PC-9 (cell line): ENCODE results near the gene PTK6. TPM values are rescaled to one million over a fixed set of nuclear protein-coding genes. Genes with fewer than 3 reads are reported as not detected.

Experiments
- BruUV-seq: library from RNA; stranded (reverse); fragments of 400-500 nt; replicated peaks from 2 replicates; lab custom pipeline; 2021; lab: Mats Ljungman, UMichigan
- CTCF ChIA-PET: fragments of 300-600 bp; sonication (Branson Sonifier 250); formaldehyde crosslinking; loops from one replicate; lab custom pipeline; 2022; ENCODE audit warnings: antibody characterized with exemption; lab: Charles Lee
- POLR2A ChIA-PET: fragments of 300-600 bp; sonication (Branson Sonifier 250); formaldehyde crosslinking; loops from one replicate; lab custom pipeline; 2022; ENCODE audit warnings: antibody characterized with exemption; ENCODE audit not compliant: unreplicated experiment; lab: Charles Lee
- DNase-seq, 2 experiments: peaks; one replicate each; pipeline versions ENCODE4 v3.0.0 to v3.0.0-alpha.2; 2015 to 2022; ENCODE audit warnings: mixed read lengths in 1 of 2
- H2AFZ ChIP-seq: fragments of 200-600 bp; sonication (generic); 2 replicates; pipeline ENCODE4 v1.8.1; 2017; ENCODE audit warnings: antibody characterized with exemption
- H3F3A ChIP-seq: fragments of 200-600 bp; sonication (generic); 2 replicates; pipeline ENCODE4 v1.8.1; 2017; ENCODE audit warnings: antibody characterized with exemption, mild to moderate bottlenecking, low read depth; ENCODE audit not compliant: insufficient read depth
- H3K27ac ChIP-seq: fragments of 200-600 bp; sonication (generic); 2 replicates; pipeline ENCODE4 v1.6.1; 2016; ENCODE audit warnings: mixed run types
- H3K27me3 ChIP-seq: fragments of 200-600 bp; sonication (generic); 2 replicates; pipeline ENCODE4 v1.6.1; 2016; ENCODE audit warnings: low read depth, mixed run types; ENCODE audit not compliant: insufficient read depth
- H3K36me3 ChIP-seq: fragments of 200-600 bp; sonication (generic); 2 replicates; pipeline ENCODE4 v1.6.1; 2016; ENCODE audit warnings: low read depth, mixed run types
- H3K4me1 ChIP-seq: fragments of 200-600 bp; sonication (generic); replicated peaks from 2 replicates; pipeline ENCODE4 v1.6.1; 2016; ENCODE audit warnings: mixed run types; ENCODE audit not compliant: insufficient read depth
- H3K4me2 ChIP-seq: fragments of 200-600 bp; sonication (generic); 2 replicates; pipeline ENCODE4 v1.6.1; 2017; ENCODE audit warnings: mixed run types
- H3K4me3 ChIP-seq: fragments of 200-600 bp; sonication (generic); 2 replicates; pipeline ENCODE4 v1.6.1; 2016; ENCODE audit warnings: mixed run types
- H3K79me2 ChIP-seq: fragments of 200-600 bp; sonication (generic); 2 replicates; pipeline ENCODE4 v1.6.1; 2017; ENCODE audit warnings: low read depth, mixed run types
- H3K9me2 ChIP-seq: fragments of 200-600 bp; sonication (generic); 2 replicates; pipeline ENCODE4 v1.8.1; 2017; ENCODE audit warnings: mild to moderate bottlenecking; ENCODE audit not compliant: insufficient read depth
- H3K9me3 ChIP-seq: fragments of 200-600 bp; sonication (generic); 2 replicates; pipeline ENCODE4 v1.8.1; 2016; ENCODE audit warnings: low read depth; ENCODE audit not compliant: insufficient read depth
- H4K20me1 ChIP-seq: fragments of 200-600 bp; sonication (generic); 2 replicates; pipeline ENCODE4 v1.8.1; 2017; ENCODE audit not compliant: insufficient read depth
- EZH2 ChIP-seq: fragments of 200-600 bp; sonication (generic); IDR thresholded peaks from 2 replicates; pipeline ENCODE4 v1.8.0; 2017; ENCODE audit warnings: antibody characterized with exemption, low read depth
- intact Hi-C: fragments of 100-400 bp; cut with micrococcal nuclease; formaldehyde crosslinking; loops from one replicate; pipeline ENCODE4 v1.10.0; 2022; ENCODE audit not compliant: unreplicated experiment
- total RNA-seq: library from RNA; stranded (reverse); gene quantifications from 2 replicates; pipeline ENCODE4 v1.2.3, GENCODE V29; 2021
- TF ChIP-seq, protein P1 (sequence below): fragments of 200-600 bp; sonication (generic); conservative IDR thresholded peaks from 2 replicates; pipeline ENCODE4 v1.6.1; 2017; ENCODE audit warnings: mixed run types, antibody characterized with exemption, mild to moderate bottlenecking, moderate library complexity

PTK6 gene
- total RNA-seq, 1 experiment from 2014 or later, result 12.9 TPM

DNA sequence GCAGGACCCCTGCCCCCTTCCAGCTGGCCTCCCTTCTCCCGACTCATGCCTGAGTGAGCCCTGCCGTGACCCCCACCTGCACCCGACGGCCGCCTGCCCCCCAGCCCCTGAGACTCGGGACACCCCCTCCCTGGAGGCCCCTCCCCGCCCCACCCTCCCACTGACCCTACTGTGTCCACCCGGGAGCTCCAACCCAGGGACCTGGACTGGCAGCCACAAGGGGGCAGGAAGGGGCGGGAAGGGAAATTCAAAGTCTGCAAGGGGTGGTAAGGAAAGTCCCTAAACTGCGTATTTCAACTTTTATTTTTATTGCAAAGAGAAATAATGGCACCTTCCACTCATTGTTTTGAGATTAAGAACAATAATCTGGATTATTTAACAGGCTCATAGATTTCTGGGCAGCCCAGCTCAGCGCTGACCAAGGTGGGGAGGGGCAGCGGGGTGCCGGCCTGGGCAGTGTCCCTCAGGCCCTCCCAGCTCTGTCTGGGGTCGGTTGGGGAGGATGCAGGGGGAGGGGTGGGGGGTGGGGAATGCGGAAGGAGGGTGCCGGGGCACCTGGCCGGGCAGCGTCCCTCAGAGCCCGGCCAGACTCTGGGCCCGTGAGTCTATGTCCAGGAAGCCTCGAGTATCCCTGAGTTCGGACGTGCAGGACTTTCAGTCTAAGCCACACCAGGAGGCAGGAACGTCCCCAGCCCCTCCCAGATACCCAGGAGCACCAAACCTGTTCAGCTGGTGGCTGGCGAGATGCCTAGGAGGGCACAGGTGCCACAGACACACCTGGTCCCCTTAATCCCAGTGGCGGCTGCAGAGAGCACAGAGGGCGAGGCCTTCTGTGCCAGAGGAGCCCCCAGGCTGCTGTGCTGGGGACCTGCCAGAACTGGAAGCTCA is 1.3 kb upstream of the PTK6 start:
- Histone ChIP-seq H4K20me1 (no peaks in the 10 kb centered on the region), H3K4me1 (peaks cover 59% of the 10 kb centered on the region), H3K27me3 (no peaks in the 10 kb centered on the region), H2AFZ (no peak overlapping the region), H3K9me3 (no peaks in the 10 kb centered on the region), H3K9me2 (no peaks in the 10 kb centered on the region), H3K4me2 (peak overlapping the region; percentile 97), H3F3A (peaks cover 27% of the 10 kb centered on the region; the same call in 1 of the 2 replicates), H3K79me2 (peaks cover 6% of the 10 kb centered on the region; the same call in 1 of the 2 replicates), H3K4me3 (peak overlapping the region; percentile 66), H3K36me3 (no peaks in the 10 kb centered on the region), H3K27ac (peak overlapping the region; percentile 90)
- ChIA-PET CTCF (interaction anchor here (0.6 to 3.0 kb wide), 24 partner anchors 14 to 581 kb away, joined by 3 to 43 read pairs (median 4); partner anchors contain the start of genes HELZ2, PRPF6, RTEL1 and SAMD10), POLR2A (interaction anchor here (0.5 to 1.8 kb wide), 10 partner anchors 13 to 1179 kb away, joined by 3 to 36 read pairs (median 4); partner anchors contain the start of genes DNAJC5, PPDPF and TPD52L2)
- peak; percentile 97 to 98 for DNase-seq
- BruUV-seq, result no TSS peak
- intact Hi-C loops, result loop anchor here (1.0 to 5.0 kb wide), 11 partner anchors 15 to 582 kb away; partner anchors contain the start of genes ARFRP1 and UCKL1
- TF ChIP-seq, protein P1, sequence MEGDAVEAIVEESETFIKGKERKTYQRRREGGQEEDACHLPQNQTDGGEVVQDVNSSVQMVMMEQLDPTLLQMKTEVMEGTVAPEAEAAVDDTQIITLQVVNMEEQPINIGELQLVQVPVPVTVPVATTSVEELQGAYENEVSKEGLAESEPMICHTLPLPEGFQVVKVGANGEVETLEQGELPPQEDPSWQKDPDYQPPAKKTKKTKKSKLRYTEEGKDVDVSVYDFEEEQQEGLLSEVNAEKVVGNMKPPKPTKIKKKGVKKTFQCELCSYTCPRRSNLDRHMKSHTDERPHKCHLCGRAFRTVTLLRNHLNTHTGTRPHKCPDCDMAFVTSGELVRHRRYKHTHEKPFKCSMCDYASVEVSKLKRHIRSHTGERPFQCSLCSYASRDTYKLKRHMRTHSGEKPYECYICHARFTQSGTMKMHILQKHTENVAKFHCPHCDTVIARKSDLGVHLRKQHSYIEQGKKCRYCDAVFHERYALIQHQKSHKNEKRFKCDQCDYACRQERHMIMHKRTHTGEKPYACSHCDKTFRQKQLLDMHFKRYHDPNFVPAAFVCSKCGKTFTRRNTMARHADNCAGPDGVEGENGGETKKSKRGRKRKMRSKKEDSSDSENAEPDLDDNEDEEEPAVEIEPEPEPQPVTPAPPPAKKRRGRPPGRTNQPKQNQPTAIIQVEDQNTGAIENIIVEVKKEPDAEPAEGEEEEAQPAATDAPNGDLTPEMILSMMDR, result peak; percentile 67; the same call in 1 of the 2 replicates
- no peak for TF ChIP-seq EZH2

DNA sequence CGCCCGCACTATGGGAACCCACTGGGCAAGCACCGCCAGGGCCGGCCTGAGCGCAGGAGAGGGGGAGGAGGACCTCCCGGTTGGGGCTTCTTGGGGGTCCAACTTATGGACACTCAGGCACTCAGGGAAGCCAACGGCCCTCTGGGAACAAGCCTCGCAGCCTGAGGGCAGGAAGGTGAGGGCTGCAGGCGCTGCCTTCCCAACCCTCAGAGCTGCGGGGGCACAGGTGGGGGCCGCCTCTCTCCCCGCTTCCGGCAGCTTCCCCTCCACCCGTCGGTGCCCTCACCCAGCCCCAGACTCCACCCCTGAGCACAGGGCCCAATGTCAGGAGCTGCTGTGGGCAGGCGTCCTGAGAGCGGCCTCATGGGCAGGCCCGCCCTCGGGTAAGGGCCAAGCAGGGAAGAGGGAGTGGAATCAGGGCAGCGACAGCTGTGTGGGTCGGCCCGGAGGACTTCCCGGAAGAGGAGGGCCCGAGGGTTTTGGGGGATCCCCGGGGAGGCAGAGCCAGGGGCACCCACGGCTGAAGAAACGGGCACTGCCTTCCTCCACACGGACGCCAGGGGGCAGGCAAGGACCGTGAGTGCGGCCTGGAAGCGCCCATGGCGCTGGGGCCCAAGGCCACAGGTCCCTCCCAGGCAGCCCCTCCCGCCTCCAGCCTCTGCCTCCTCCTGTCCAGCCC is 488 bp upstream of the PTK6 start:
- Histone ChIP-seq H3K4me1 (peaks cover 52% of the 10 kb centered on the region), H3K36me3 (no peaks in the 10 kb centered on the region), H3F3A (peaks cover 31% of the 10 kb centered on the region; the same call in 1 of the 2 replicates), H3K27ac (peak overlapping the region; percentile 90), H2AFZ (peak overlapping the region; percentile 79), H3K9me3 (no peaks in the 10 kb centered on the region), H3K4me3 (peak overlapping the region; percentile 66), H4K20me1 (no peaks in the 10 kb centered on the region), H3K4me2 (peak overlapping the region; percentile 97), H3K9me2 (no peaks in the 10 kb centered on the region), H3K79me2 (peaks cover 6% of the 10 kb centered on the region; the same call in 1 of the 2 replicates), H3K27me3 (no peaks in the 10 kb centered on the region)
- ChIA-PET CTCF (interaction anchor here (0.6 to 3.0 kb wide), 16 partner anchors 15 to 565 kb away, joined by 3 to 43 read pairs (median 5); partner anchors contain the start of genes HELZ2, PRPF6, RTEL1 and SAMD10), POLR2A (interaction anchor here (0.5 to 1.8 kb wide), 6 partner anchors 17 to 1178 kb away, joined by 3 to 18 read pairs (median 3); partner anchors contain the start of genes DNAJC5, PPDPF and TPD52L2)
- TSS peak; percentile 68 for BruUV-seq
- no peak for TF ChIP-seq EZH2
- TF ChIP-seq, protein P1, result peak; percentile 91
- intact Hi-C loops, result loop anchor here (1.0 to 5.0 kb wide), 13 partner anchors 16 to 583 kb away; partner anchors contain the start of genes ARFRP1 and UCKL1
- DNase-seq, result peak; percentile 97 to 100
